ENCODE data around the gene ZNF529.

DNA sequence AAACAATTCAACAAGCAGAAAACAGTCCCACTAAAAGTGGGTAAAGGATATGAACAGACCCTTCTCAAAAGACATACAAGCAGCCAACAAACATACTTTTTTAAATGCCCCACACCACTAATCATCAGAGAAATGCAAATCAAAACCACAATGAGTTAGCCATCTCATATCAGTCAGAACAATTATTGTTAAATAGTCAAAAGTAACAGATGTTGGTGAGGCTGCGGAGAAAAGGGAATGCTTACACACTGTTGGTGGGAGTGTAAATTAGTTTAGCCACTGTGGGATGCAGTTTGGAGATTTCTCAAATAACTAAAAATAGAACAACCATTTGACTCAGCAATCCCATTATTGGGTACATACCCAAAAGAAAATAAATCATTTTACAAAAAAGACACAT, 8.7 kb downstream of the ZNF529 start:
- TF ChIP-seq, protein P1, sequence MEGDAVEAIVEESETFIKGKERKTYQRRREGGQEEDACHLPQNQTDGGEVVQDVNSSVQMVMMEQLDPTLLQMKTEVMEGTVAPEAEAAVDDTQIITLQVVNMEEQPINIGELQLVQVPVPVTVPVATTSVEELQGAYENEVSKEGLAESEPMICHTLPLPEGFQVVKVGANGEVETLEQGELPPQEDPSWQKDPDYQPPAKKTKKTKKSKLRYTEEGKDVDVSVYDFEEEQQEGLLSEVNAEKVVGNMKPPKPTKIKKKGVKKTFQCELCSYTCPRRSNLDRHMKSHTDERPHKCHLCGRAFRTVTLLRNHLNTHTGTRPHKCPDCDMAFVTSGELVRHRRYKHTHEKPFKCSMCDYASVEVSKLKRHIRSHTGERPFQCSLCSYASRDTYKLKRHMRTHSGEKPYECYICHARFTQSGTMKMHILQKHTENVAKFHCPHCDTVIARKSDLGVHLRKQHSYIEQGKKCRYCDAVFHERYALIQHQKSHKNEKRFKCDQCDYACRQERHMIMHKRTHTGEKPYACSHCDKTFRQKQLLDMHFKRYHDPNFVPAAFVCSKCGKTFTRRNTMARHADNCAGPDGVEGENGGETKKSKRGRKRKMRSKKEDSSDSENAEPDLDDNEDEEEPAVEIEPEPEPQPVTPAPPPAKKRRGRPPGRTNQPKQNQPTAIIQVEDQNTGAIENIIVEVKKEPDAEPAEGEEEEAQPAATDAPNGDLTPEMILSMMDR (IDR thresholded peaks at IDR 0.05; ENCODE audit: low read length) = no peak
- no peak for TF ChIP-seq EZH2 (optimal IDR thresholded peaks at IDR 0.05; ENCODE audit: low read depth, low read length)

Data from MM.1S (cell line).